Activated CD8-positive, alpha-beta T cell treated with anti-CD3 and anti-CD28 coated beads, Interleukin-2, amount 10 ng/mL, durations not matched to agents 7 days and 5 days (primary cell): Measurements from ENCODE around the gene E2F7. TPM values are rescaled to one million over a fixed set of nuclear protein-coding genes. Genes with fewer than 3 reads are reported as not detected.
A peak's percentile ranks its signal among the peaks of the same experiment; 100 is the strongest.

ENCODE experiments used
- ATAC-seq: fragments of 150-1000 bp; cut with Tn5 transposase; one replicate; pipeline ENCODE4 v1.10.0; 2021; ENCODE audit warnings: moderate library complexity
- CTCF ChIA-PET: fragments of 350-600 bp; sonication (Branson Sonifier 250); formaldehyde crosslinking; loops from one replicate; lab custom pipeline; 2021; ENCODE audit warnings: antibody characterized with exemption; lab: Charles Lee
- POLR2A ChIA-PET: fragments of 350-600 bp; sonication (Branson Sonifier 250); formaldehyde crosslinking; loops from one replicate; lab custom pipeline; 2021; ENCODE audit warnings: antibody characterized with exemption; lab: Charles Lee
- DNase-seq: peaks from one replicate; pipeline ENCODE4 v3.0.0-alpha.2; 2020
- H3K27ac Mint-ChIP-seq: one replicate; pipeline ENCODE4 v1.8.0; 2021; ENCODE audit warnings: mild to moderate bottlenecking, mixed read lengths
- H3K27me3 Mint-ChIP-seq: one replicate; pipeline ENCODE4 v1.8.0; 2021; ENCODE audit warnings: low read depth, mixed read lengths
- H3K36me3 Mint-ChIP-seq: one replicate; pipeline ENCODE4 v1.8.0; 2021; ENCODE audit warnings: low read depth, mixed read lengths
- H3K4me1 Mint-ChIP-seq: one replicate; pipeline ENCODE4 v1.8.0; 2021; ENCODE audit warnings: low read depth, mixed read lengths
- H3K4me3 Mint-ChIP-seq: one replicate; pipeline ENCODE4 v1.8.0; 2021; ENCODE audit warnings: mild to moderate bottlenecking, mixed read lengths
- H3K9me3 Mint-ChIP-seq: one replicate; pipeline ENCODE4 v1.8.0; 2022; ENCODE audit warnings: mixed read lengths; ENCODE audit not compliant: insufficient read depth
- total RNA-seq, 2 experiments: library from RNA; stranded (reverse); gene quantifications; one replicate each; pipeline ENCODE4 v1.2.3, GENCODE V29; 2021

E2F7 gene
- total RNA-seq, 2 experiments from 2014 or later, result 23.8 to 25.3 TPM

DNA sequence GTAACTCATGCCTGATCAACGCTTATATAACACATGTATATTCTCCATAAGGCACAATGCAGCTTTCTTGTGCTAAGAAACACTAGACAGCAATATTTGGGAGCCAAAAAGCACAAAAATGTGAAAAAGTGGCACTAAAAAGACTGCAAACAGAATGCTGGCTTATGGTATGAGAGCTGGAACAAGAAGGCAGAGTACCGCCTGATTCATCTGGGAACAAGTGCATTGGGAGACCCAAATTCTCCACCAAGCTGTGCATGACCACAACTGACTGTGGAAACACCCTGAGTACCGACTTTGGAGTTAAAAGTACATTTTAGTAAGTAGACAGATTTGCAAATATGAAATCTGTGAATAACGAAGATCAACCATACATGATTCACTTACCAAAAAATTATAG lies 25.1 kb downstream of the E2F7 start:
- ChIA-PET CTCF (interaction anchor here (3.1 kb wide), 1 partner anchor 29 kb away, joined by 11 read pairs; no protein-coding TSS in a partner anchor), POLR2A (interaction anchor here (0.6 kb wide), 1 partner anchor 14 kb away, joined by 4 read pairs; no protein-coding TSS in a partner anchor)
- H3K4me1 Mint-ChIP-seq, result no peaks in the 10 kb centered on the region
- no peak overlapping the region for H3K4me3 Mint-ChIP-seq
- no peak overlapping the region for H3K27ac Mint-ChIP-seq
- no peak for ATAC-seq
- H3K36me3 Mint-ChIP-seq, result peaks cover 73% of the 10 kb centered on the region
- no peak for DNase-seq
- H3K9me3 Mint-ChIP-seq, result peaks cover 15% of the 10 kb centered on the region
- no peaks in the 10 kb centered on the region for H3K27me3 Mint-ChIP-seq

GRCh38 chr12:77035226-77035625 lies 30.1 kb downstream of the E2F7 start:
- no peak for DNase-seq
- H3K27me3 Mint-ChIP-seq, result no peaks in the 10 kb centered on the region
- no peak overlapping the region for H3K27ac Mint-ChIP-seq
- peaks cover 15% of the 10 kb centered on the region for H3K9me3 Mint-ChIP-seq
- ChIA-PET POLR2A (no interaction called here), CTCF (interaction anchor here (1.4 kb wide), 1 partner anchor 24 kb away, joined by 5 read pairs; no protein-coding TSS in a partner anchor)
- no peaks in the 10 kb centered on the region for H3K4me1 Mint-ChIP-seq
- H3K4me3 Mint-ChIP-seq, result no peak overlapping the region
- H3K36me3 Mint-ChIP-seq, result peaks cover 66% of the 10 kb centered on the region
- ATAC-seq, result no peak

DNA sequence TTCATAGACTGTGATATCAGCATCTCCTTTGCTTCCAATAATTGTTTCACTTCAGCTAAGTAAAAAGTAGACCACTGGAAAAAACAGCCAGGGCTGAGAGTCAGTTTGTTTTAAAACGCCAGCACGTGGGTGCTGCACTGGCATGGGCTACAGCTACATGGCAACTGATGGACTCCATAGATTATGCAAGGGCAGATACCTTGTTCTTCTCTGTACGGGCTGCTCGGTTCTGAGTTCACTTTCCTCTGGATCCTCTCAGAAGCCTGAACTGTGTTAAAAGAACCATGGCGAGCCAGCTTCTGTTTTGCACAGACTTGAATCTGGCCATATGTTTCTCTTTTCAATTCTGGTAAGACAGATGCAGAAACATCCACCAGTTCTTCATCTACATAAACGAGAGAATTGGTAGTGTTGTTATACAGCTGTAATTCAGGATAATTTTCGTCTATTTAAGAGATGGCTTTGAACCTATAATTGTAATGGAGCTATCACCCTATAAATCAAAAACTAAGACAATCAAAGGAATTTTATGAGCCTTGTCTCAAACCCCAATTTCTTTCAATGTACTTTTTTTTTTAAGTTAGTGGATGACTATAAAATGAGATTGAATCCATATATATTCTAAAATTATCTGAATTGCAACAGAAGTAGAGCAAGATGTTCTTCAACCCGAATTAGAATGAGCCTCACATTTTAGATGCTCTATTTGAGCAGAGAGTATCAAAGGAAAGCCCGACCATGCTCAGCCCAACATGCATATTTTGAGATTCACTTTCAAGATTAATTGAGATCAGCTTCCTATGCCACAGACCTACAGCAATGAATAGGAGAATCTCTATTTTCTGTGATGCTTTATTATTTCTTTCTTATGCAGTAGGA lies 31.5 kb downstream of the E2F7 start:
- Mint-ChIP-seq H3K4me3 (no peak overlapping the region), H3K9me3 (peaks cover 10% of the 10 kb centered on the region), H3K36me3 (peaks cover 66% of the 10 kb centered on the region), H3K27me3 (no peaks in the 10 kb centered on the region), H3K4me1 (no peaks in the 10 kb centered on the region), H3K27ac (no peak overlapping the region)
- no peak for DNase-seq
- ChIA-PET POLR2A (interaction anchor here (0.6 kb wide), 1 partner anchor 16 kb away, joined by 3 read pairs; no protein-coding TSS in a partner anchor), CTCF (interaction anchor here (1.4 to 2.9 kb wide), 2 partner anchors 23 kb away, joined by 5 to 11 read pairs; no protein-coding TSS in a partner anchor)
- ATAC-seq, result no peak

GRCh38 chr12:77032406-77032805 lies 33.0 kb downstream of the E2F7 start:
- CTCF ChIA-PET, result interaction anchor here (1.0 to 2.9 kb wide), 3 partner anchors 13 to 23 kb away, joined by 3 to 11 read pairs (median 4); no protein-coding TSS in a partner anchor
- ATAC-seq (no peak), DNase-seq (no peak)
- peaks cover 65% of the 10 kb centered on the region for H3K36me3 Mint-ChIP-seq
- no peaks in the 10 kb centered on the region for H3K4me1 Mint-ChIP-seq
- H3K27me3 Mint-ChIP-seq, result no peaks in the 10 kb centered on the region
- H3K4me3 Mint-ChIP-seq, result no peak overlapping the region
- peaks cover 1% of the 10 kb centered on the region for H3K9me3 Mint-ChIP-seq
- POLR2A ChIA-PET, result no interaction called here
- H3K27ac Mint-ChIP-seq, result no peak overlapping the region

DNA sequence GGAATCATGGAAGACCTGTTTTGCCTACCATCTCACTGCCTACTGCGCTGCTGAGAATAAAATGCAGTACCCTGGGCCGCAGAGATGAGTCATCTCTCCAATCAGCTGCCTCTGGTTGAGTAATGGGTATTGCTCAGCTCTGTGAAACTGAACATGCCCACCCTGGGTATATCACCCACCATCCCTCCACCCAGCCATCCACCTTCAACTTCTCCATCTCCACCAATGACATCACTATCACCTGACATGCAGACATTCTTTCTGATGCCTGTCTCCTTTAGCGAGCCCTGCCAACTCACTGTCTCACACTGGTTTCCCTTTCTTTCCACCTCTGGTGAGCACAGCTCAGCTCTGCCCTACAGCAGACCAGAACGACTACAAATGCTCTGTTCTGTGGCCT lies 33.6 kb downstream of the E2F7 start:
- ATAC-seq, result no peak
- H3K27ac Mint-ChIP-seq, result no peak overlapping the region
- no peaks in the 10 kb centered on the region for H3K9me3 Mint-ChIP-seq
- CTCF ChIA-PET, result interaction anchor here (1.0 to 2.9 kb wide), 3 partner anchors 13 to 24 kb away, joined by 3 to 11 read pairs (median 4); no protein-coding TSS in a partner anchor
- H3K36me3 Mint-ChIP-seq, result peaks cover 60% of the 10 kb centered on the region
- H3K4me1 Mint-ChIP-seq, result no peaks in the 10 kb centered on the region
- no peak for DNase-seq
- H3K27me3 Mint-ChIP-seq, result no peaks in the 10 kb centered on the region
- H3K4me3 Mint-ChIP-seq, result no peak overlapping the region
- POLR2A ChIA-PET, result no interaction called here

- H3K9me3 Mint-ChIP-seq, result no peaks in the 10 kb centered on the region
- ChIA-PET CTCF (interaction anchor here (2.0 kb wide), 1 partner anchor 15 kb away, joined by 14 read pairs; no protein-coding TSS in a partner anchor), POLR2A (interaction anchor here (0.6 kb wide), 1 partner anchor 14 kb away, joined by 4 read pairs; no protein-coding TSS in a partner anchor)
- DNase-seq (no peak), ATAC-seq (no peak)
- no peaks in the 10 kb centered on the region for H3K4me1 Mint-ChIP-seq
- H3K27ac Mint-ChIP-seq, result peak overlapping the region; percentile 39
- H3K4me3 Mint-ChIP-seq, result no peak overlapping the region
- H3K27me3 Mint-ChIP-seq, result no peaks in the 10 kb centered on the region
- H3K36me3 Mint-ChIP-seq, result peaks cover 58% of the 10 kb centered on the region
Measured at GRCh38 chr12:77025782-77026314, 39.5 kb downstream of the E2F7 start.

DNA sequence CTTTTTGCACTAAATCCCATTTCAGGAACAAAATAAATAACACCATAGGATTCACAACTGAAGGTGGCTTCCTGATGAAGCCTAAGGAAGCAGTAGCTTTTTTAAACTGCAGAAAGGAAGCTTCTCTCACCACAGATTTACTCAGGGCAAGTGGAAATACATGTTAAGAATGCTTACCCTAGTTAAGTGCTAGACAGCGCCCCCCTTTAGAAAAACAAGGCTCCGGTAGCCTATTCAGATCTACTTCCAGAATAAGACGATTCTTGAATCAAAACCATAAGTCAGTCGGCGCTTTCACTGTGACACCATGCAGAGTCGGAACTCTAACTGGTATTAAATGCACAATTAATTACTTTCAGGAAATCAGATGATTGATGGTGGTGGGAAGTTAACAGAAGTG lies 41.9 kb downstream of the E2F7 start:
- Mint-ChIP-seq H3K27me3 (no peaks in the 10 kb centered on the region), H3K36me3 (peaks cover 60% of the 10 kb centered on the region), H3K4me1 (no peaks in the 10 kb centered on the region), H3K9me3 (no peaks in the 10 kb centered on the region), H3K27ac (no peak overlapping the region), H3K4me3 (no peak overlapping the region)
- DNase-seq (no peak), ATAC-seq (no peak)
- ChIA-PET CTCF (interaction anchor here (5.7 kb wide), 1 partner anchor 12 kb away, joined by 50 read pairs; no protein-coding TSS in a partner anchor), POLR2A (no interaction called here)

- ChIA-PET CTCF (interaction anchor here (1.4 to 5.7 kb wide), 2 partner anchors 9 to 12 kb away, joined by 4 to 50 read pairs; no protein-coding TSS in a partner anchor), POLR2A (no interaction called here)
- peaks cover 46% of the 10 kb centered on the region for H3K36me3 Mint-ChIP-seq
- H3K9me3 Mint-ChIP-seq, result no peaks in the 10 kb centered on the region
- no peak for ATAC-seq
- no peaks in the 10 kb centered on the region for H3K4me1 Mint-ChIP-seq
- no peak for DNase-seq
- no peaks in the 10 kb centered on the region for H3K27me3 Mint-ChIP-seq
- no peak overlapping the region for H3K4me3 Mint-ChIP-seq
- no peak overlapping the region for H3K27ac Mint-ChIP-seq
Measured at GRCh38 chr12:77019920-77020319, 45.4 kb downstream of the E2F7 start.

DNA sequence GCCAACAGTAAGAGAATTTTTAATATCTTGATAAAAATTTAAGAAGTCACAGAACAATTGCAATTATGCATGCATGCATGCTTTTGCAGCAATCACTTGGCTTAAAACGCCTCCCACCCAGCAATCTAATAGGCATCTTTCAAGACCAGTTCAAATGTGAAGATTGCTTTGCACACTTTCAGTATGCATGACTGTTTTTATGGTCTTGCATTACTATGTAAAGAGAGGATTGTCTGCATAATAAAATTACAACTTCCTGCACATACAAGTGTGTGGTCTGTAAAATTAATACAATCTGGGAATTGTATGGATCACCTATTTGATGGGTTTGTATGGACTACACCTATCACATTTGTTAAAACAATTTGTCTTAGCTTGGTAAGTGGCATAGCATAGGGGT lies 48.8 kb downstream of the E2F7 start:
- no peak for DNase-seq
- H3K4me1 Mint-ChIP-seq, result no peaks in the 10 kb centered on the region
- no peak for ATAC-seq
- H3K4me3 Mint-ChIP-seq, result no peak overlapping the region
- H3K36me3 Mint-ChIP-seq, result peaks cover 24% of the 10 kb centered on the region
- POLR2A ChIA-PET, result no interaction called here
- no peak overlapping the region for H3K27ac Mint-ChIP-seq
- CTCF ChIA-PET, result interaction anchor here (0.7 to 1.2 kb wide), 2 partner anchors 90 to 395 kb away, joined by 3 read pairs; no protein-coding TSS in a partner anchor
- H3K9me3 Mint-ChIP-seq, result no peaks in the 10 kb centered on the region
- H3K27me3 Mint-ChIP-seq, result peaks cover 5% of the 10 kb centered on the region

- H3K4me3 Mint-ChIP-seq, result no peak overlapping the region
- peaks cover 12% of the 10 kb centered on the region for H3K27me3 Mint-ChIP-seq
- no peaks in the 10 kb centered on the region for H3K4me1 Mint-ChIP-seq
- POLR2A ChIA-PET, result no interaction called here
- no peaks in the 10 kb centered on the region for H3K9me3 Mint-ChIP-seq
- CTCF ChIA-PET, result interaction anchor here (0.6 to 3.1 kb wide), 4 partner anchors 45 to 391 kb away, joined by 3 to 54 read pairs (median 3); no protein-coding TSS in a partner anchor
- peaks cover 2% of the 10 kb centered on the region for H3K36me3 Mint-ChIP-seq
- H3K27ac Mint-ChIP-seq, result no peak overlapping the region
- DNase-seq (no peak), ATAC-seq (no peak)
Measured at GRCh38 chr12:77013091-77013490, 52.3 kb downstream of the E2F7 start.

- H3K4me1 Mint-ChIP-seq, result no peaks in the 10 kb centered on the region
- POLR2A ChIA-PET, result no interaction called here
- no peaks in the 10 kb centered on the region for H3K9me3 Mint-ChIP-seq
- H3K27ac Mint-ChIP-seq, result no peak overlapping the region
- DNase-seq (peak; percentile 81), ATAC-seq (peak; percentile 86)
- CTCF ChIA-PET, result interaction anchor here (0.6 to 3.1 kb wide), 65 partner anchors 11 to 542 kb away, joined by 3 to 54 read pairs (median 4); partner anchors contain the start of gene ZDHHC17
- peaks cover 18% of the 10 kb centered on the region for H3K27me3 Mint-ChIP-seq
- no peaks in the 10 kb centered on the region for H3K36me3 Mint-ChIP-seq
- no peak overlapping the region for H3K4me3 Mint-ChIP-seq
Measured at GRCh38 chr12:77010691-77011548, 54.4 kb downstream of the E2F7 start.
